A549 (cell line): ENCODE data around the gene LRG1.

Source experiments
- CBX2 ChIP-seq: fragments of 200-600 bp; sonication (generic); IDR thresholded peaks from 2 replicates; pipeline ENCODE4 v1.6.1; 2016; ENCODE audit warnings: low read depth, mild to moderate bottlenecking, borderline replicate concordance
- HDAC2 ChIP-seq: fragments of 200-600 bp; sonication (generic); IDR thresholded peaks from 2 replicates; pipeline ENCODE4 v1.6.1; 2016
- JUN ChIP-seq, 2 experiments: fragments of >200 bp; sonication (Bioruptor Twin); formaldehyde crosslinking; IDR thresholded peaks; 2 replicates in 1 of 2; 3 replicates in 1 of 2; pipeline ENCODE4 v1.6.1; 2016 to 2017
- KDM1A ChIP-seq: fragments of 200-600 bp; sonication (generic); IDR thresholded peaks from 2 replicates; pipeline ENCODE4 v1.6.1; 2016; ENCODE audit warnings: low read depth, mild to moderate bottlenecking
- POLR2A ChIP-seq: IDR thresholded peaks from 2 replicates; pipeline ENCODE4 v1.6.1; 2012; ENCODE audit warnings: mild to moderate bottlenecking, low read length
- RAD21 ChIP-seq, 2 experiments: fragments of >200 bp in 1 of 2; sonication (Bioruptor Twin) in 1 of 2; formaldehyde crosslinking in 1 of 2; IDR thresholded peaks in 1 of 2; conservative IDR thresholded peaks in 1 of 2; 2 replicates in 1 of 2; 3 replicates in 1 of 2; pipeline ENCODE4 v1.6.1; 2012 to 2018; ENCODE audit warnings: inconsistent platforms in 1 of 2
- RARB ChIP-seq: fragments of 250-450 bp; sonication (Bioruptor Pico); IDR thresholded peaks from 2 replicates; pipeline ENCODE4 v1.8.0; 2021; ENCODE audit warnings: mild to moderate bottlenecking, moderate library complexity
- SMC3 ChIP-seq: fragments of >200 bp; sonication (Bioruptor Twin); formaldehyde crosslinking; IDR thresholded peaks from 3 replicates; pipeline ENCODE4 v1.6.1; 2018; ENCODE audit warnings: inconsistent platforms
- TFCP2L1 ChIP-seq: fragments of 250-450 bp; sonication (Bioruptor Pico); IDR thresholded peaks from 2 replicates; pipeline ENCODE4 v1.5.0; 2021; ENCODE audit warnings: mild to moderate bottlenecking
- ZSCAN20 ChIP-seq: fragments of 250-450 bp; sonication (Bioruptor Pico); IDR thresholded peaks from 2 replicates; pipeline ENCODE4 v1.8.0; 2022; ENCODE audit warnings: mild to moderate bottlenecking, moderate library complexity
- TF ChIP-seq, protein P1 (sequence below): fragments of 250-450 bp; sonication (Bioruptor Pico); IDR thresholded peaks from 2 replicates; pipeline ENCODE4 v1.5.0; 2021; ENCODE audit warnings: mild to moderate bottlenecking, moderate library complexity, borderline replicate concordance
- TF ChIP-seq, protein P2 (sequence below): fragments of >200 bp; sonication (Bioruptor Twin); formaldehyde crosslinking; IDR thresholded peaks from 3 replicates; pipeline ENCODE4 v1.5.1; 2016
- TF ChIP-seq, protein P3 (sequence below): fragments of 200-600 bp; sonication (generic); IDR thresholded peaks from 2 replicates; pipeline ENCODE4 v1.6.1; 2016; ENCODE audit warnings: antibody characterized with exemption, mild to moderate bottlenecking, moderate library complexity

DNA sequence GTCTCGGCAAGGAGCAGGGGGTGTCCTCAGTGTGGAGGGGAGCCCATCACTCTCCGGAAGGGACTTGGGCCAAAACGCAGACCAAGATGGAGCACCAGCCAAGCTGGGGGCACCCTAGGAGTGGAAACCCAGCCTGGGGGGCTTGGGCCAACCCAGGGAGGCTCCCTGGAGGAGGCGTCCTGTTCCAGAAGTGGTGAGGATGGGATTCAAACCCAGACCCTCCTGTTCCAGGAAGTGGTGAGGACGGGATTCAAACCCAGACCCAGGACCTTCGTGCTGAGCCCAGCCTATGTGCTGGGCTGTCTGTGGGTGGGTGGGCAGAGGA is 20.7 kb downstream of the LRG1 start:
- TF ChIP-seq, protein P1, sequence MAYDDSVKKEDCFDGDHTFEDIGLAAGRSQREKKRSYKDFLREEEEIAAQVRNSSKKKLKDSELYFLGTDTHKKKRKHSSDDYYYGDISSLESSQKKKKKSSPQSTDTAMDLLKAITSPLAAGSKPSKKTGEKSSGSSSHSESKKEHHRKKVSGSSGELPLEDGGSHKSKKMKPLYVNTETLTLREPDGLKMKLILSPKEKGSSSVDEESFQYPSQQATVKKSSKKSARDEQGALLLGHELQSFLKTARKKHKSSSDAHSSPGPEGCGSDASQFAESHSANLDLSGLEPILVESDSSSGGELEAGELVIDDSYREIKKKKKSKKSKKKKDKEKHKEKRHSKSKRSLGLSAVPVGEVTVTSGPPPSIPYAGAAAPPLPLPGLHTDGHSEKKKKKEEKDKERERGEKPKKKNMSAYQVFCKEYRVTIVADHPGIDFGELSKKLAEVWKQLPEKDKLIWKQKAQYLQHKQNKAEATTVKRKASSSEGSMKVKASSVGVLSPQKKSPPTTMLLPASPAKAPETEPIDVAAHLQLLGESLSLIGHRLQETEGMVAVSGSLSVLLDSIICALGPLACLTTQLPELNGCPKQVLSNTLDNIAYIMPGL (CRISPR knock-in tag) = no peak
- TF ChIP-seq, protein P2, sequence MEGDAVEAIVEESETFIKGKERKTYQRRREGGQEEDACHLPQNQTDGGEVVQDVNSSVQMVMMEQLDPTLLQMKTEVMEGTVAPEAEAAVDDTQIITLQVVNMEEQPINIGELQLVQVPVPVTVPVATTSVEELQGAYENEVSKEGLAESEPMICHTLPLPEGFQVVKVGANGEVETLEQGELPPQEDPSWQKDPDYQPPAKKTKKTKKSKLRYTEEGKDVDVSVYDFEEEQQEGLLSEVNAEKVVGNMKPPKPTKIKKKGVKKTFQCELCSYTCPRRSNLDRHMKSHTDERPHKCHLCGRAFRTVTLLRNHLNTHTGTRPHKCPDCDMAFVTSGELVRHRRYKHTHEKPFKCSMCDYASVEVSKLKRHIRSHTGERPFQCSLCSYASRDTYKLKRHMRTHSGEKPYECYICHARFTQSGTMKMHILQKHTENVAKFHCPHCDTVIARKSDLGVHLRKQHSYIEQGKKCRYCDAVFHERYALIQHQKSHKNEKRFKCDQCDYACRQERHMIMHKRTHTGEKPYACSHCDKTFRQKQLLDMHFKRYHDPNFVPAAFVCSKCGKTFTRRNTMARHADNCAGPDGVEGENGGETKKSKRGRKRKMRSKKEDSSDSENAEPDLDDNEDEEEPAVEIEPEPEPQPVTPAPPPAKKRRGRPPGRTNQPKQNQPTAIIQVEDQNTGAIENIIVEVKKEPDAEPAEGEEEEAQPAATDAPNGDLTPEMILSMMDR = no peak
- TF ChIP-seq KDM1A = no peak
- TF ChIP-seq HDAC2 = no peak
- TF ChIP-seq, protein P3, sequence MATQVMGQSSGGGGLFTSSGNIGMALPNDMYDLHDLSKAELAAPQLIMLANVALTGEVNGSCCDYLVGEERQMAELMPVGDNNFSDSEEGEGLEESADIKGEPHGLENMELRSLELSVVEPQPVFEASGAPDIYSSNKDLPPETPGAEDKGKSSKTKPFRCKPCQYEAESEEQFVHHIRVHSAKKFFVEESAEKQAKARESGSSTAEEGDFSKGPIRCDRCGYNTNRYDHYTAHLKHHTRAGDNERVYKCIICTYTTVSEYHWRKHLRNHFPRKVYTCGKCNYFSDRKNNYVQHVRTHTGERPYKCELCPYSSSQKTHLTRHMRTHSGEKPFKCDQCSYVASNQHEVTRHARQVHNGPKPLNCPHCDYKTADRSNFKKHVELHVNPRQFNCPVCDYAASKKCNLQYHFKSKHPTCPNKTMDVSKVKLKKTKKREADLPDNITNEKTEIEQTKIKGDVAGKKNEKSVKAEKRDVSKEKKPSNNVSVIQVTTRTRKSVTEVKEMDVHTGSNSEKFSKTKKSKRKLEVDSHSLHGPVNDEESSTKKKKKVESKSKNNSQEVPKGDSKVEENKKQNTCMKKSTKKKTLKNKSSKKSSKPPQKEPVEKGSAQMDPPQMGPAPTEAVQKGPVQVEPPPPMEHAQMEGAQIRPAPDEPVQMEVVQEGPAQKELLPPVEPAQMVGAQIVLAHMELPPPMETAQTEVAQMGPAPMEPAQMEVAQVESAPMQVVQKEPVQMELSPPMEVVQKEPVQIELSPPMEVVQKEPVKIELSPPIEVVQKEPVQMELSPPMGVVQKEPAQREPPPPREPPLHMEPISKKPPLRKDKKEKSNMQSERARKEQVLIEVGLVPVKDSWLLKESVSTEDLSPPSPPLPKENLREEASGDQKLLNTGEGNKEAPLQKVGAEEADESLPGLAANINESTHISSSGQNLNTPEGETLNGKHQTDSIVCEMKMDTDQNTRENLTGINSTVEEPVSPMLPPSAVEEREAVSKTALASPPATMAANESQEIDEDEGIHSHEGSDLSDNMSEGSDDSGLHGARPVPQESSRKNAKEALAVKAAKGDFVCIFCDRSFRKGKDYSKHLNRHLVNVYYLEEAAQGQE = no peak
- TF ChIP-seq SMC3 = no peak
- TF ChIP-seq TFCP2L1 (CRISPR knock-in tag) = no peak
- TF ChIP-seq JUN (IDR thresholded peaks at IDR 0.05) = no peak
- no peak for TF ChIP-seq RAD21 (conservative IDR thresholded peaks at IDR 0.05 in 1 of 2, IDR thresholded peaks at IDR 0.05 in 1 of 2)
- TF ChIP-seq CBX2 = no peak
- no peak for TF ChIP-seq RARB (CRISPR knock-in tag)
- TF ChIP-seq ZSCAN20 (CRISPR knock-in tag) = no peak
- TF ChIP-seq POLR2A = no peak
